Frontal cortex (tissue), 4 donors: Measurements from ENCODE around the gene AVPI1. TPM values are rescaled to one million over a fixed set of nuclear protein-coding genes. Genes with fewer than 3 reads are reported as not detected.
A peak's percentile ranks its signal among the peaks of the same experiment; 100 is the strongest.
"Not testable (repeated sequence)": the region's sequence is repeated elsewhere in the genome, so short reads cannot be mapped to it uniquely, and the experiment has no call there.

Experiments used
- DNase-seq, 2 donors: peaks; one replicate each; pipeline ENCODE4 v3.0.0; 2012; ENCODE audit warnings: low spot score in 2 of 2
- FAIRE-seq: peaks from 2 replicates; lab custom pipeline; 2012; peaks lifted over from hg19 to GRCh38; lab: Jason Lieb, UNC
- total RNA-seq: library from RNA; depleted of rRNA; stranded (reverse); fragments of >200 nt; gene quantifications from one replicate; pipeline ENCODE4 v1.2.3, GENCODE V29; 2014
- donor health status: control.
- donor health status: control.
- donor health status: control.

The AVPI1 gene
- total RNA-seq, 1 donor from 2014 or later = 2.4 TPM

GRCh38 chr10:97685395-97685958, 1.6 kb downstream of the AVPI1 start:
- DNase-seq = no peak
- no peak for FAIRE-seq

GRCh38 chr10:97684866-97685394, 2.1 kb downstream of the AVPI1 start:
- no peak for DNase-seq
- no peak for FAIRE-seq

GRCh38 chr10:97684368-97684713, 2.7 kb downstream of the AVPI1 start:
- not testable (repeated sequence) for DNase-seq, FAIRE-seq

- DNase-seq (no peak), FAIRE-seq (no peak)
Observed at GRCh38 chr10:97683556-97684367, 3.3 kb downstream of the AVPI1 start.

- FAIRE-seq = no peak
- no peak for DNase-seq
Observed at GRCh38 chr10:97682042-97682441, 5.0 kb downstream of the AVPI1 start.

GRCh38 chr10:97679594-97679993, 7.4 kb downstream of the AVPI1 start:
- DNase-seq = no peak
- no peak for FAIRE-seq

- FAIRE-seq = no peak
- DNase-seq = peak; percentile 51 to 67
Observed at GRCh38 chr10:97676770-97677581, 10.1 kb downstream of the AVPI1 start.

GRCh38 chr10:97675222-97675621, 11.8 kb downstream of the AVPI1 start:
- DNase-seq (no peak), FAIRE-seq (no peak)

GRCh38 chr10:97673736-97674525, 13.1 kb downstream of the AVPI1 start:
- DNase-seq = no peak
- FAIRE-seq = no peak

GRCh38 chr10:97669571-97669970, 17.5 kb downstream of the AVPI1 start:
- FAIRE-seq (no peak), DNase-seq (no peak)

GRCh38 chr10:97667463-97667862, 19.6 kb downstream of the AVPI1 start:
- DNase-seq (no peak), FAIRE-seq (no peak)

- FAIRE-seq (no peak), DNase-seq (no peak)
Observed at GRCh38 chr10:97666992-97667391, 20.0 kb downstream of the AVPI1 start.

- FAIRE-seq = no peak
Observed at GRCh38 chr10:97664282-97664850, 22.7 kb downstream of the AVPI1 start.

GRCh38 chr10:97659589-97659988, 27.5 kb downstream of the AVPI1 start:
- no peak for DNase-seq
- FAIRE-seq = no peak

More at GRCh38 chr10:97664282-97664850, 22.7 kb downstream of the AVPI1 start:
- DNase-seq = no peak

GRCh38 chr10:97656777-97657176, 30.3 kb downstream of the AVPI1 start:
- FAIRE-seq (no peak), DNase-seq (no peak)

GRCh38 chr10:97651773-97652172, 35.3 kb downstream of the AVPI1 start:
- DNase-seq (no peak), FAIRE-seq (no peak)

GRCh38 chr10:97650726-97651125, 36.3 kb downstream of the AVPI1 start:
- FAIRE-seq = no peak
- DNase-seq = no peak

- not testable (repeated sequence) for FAIRE-seq, DNase-seq
Observed at GRCh38 chr10:97649405-97649750, 37.7 kb downstream of the AVPI1 start.

GRCh38 chr10:97648562-97649404, 38.3 kb downstream of the AVPI1 start:
- FAIRE-seq (no peak), DNase-seq (peak in 1 of 2 donors; percentile 14)
